ENCODE results near the gene C5orf22. TPM values are rescaled to one million over a fixed set of nuclear protein-coding genes. Genes with fewer than 3 reads are reported as not detected.

Gene C5orf22
- total and polyA plus RNA-seq, 4 donors, result 4.6 to 10.3 (median 7.0) TPM

- TF ChIP-seq ATF3 (IDR thresholded peaks at IDR 0.05) (no peak), YY1 (IDR thresholded peaks at IDR 0.05) (no peak), MAX (IDR thresholded peaks at IDR 0.05) (no peak), JUND (IDR thresholded peaks at IDR 0.05) (no peak), HNF4G (IDR thresholded peaks at IDR 0.05) (no peak), REST (IDR thresholded peaks at IDR 0.05) (no peak), FOXA2 (IDR thresholded peaks at IDR 0.05) (no peak)
- DNase-seq (ENCODE audit: low spot score), result no peak
- H3K36me3 ChIP-seq (ENCODE audit: control insufficient read depth in 4 of 4, insufficient read depth in 3 of 4, low read depth in 1 of 4, low read length in 3 of 4), result peaks cover 18 to 66% (median 46%) of the 10 kb centered on the region in 4 donors
- H3K4me3 ChIP-seq (ENCODE audit: low read depth in 1 of 3, low read length in 3 of 3), result no peak overlapping the region
- no peak overlapping the region for H3K9ac ChIP-seq (ENCODE audit: low read depth in 1 of 2, low read length in 2 of 2)
- H3K27ac ChIP-seq (ENCODE audit: low read depth in 1 of 2, low read length in 2 of 2), result no peak overlapping the region
- 90% methylated on average over 10 of the region's 10 CpGs for WGBS
- no peaks in the 10 kb centered on the region for H3K27me3 ChIP-seq (ENCODE audit: control insufficient read depth in 4 of 4, insufficient read depth in 4 of 4, low read length in 3 of 4)
- H3K9me3 ChIP-seq (ENCODE audit: control insufficient read depth in 4 of 4, low read length in 3 of 4), result no peaks in the 10 kb centered on the region
- no peaks in the 10 kb centered on the region for H3K4me1 ChIP-seq (ENCODE audit: control insufficient read depth in 4 of 4, insufficient read depth in 4 of 4, low read length in 3 of 4)
Observed at GRCh38 chr5:31504529-31504928, 27.6 kb upstream of the C5orf22 start.

GRCh38 chr5:31511305-31511704 lies 20.8 kb upstream of the C5orf22 start:
- H3K4me1 ChIP-seq (ENCODE audit: control insufficient read depth in 4 of 4, insufficient read depth in 4 of 4, low read length in 3 of 4), result no peaks in the 10 kb centered on the region
- over 99% methylated on average over 4 of the region's 4 CpGs for WGBS
- no peaks in the 10 kb centered on the region for H3K27me3 ChIP-seq (ENCODE audit: control insufficient read depth in 4 of 4, insufficient read depth in 4 of 4, low read length in 3 of 4)
- peaks cover 15 to 70% (median 53%) of the 10 kb centered on the region in 4 donors for H3K36me3 ChIP-seq (ENCODE audit: control insufficient read depth in 4 of 4, insufficient read depth in 3 of 4, low read depth in 1 of 4, low read length in 3 of 4)
- H3K9me3 ChIP-seq (ENCODE audit: control insufficient read depth in 4 of 4, low read length in 3 of 4), result no peaks in the 10 kb centered on the region
- H3K9ac ChIP-seq (ENCODE audit: low read depth in 1 of 2, low read length in 2 of 2), result no peak overlapping the region
- no peak for TF ChIP-seq HNF4G (IDR thresholded peaks at IDR 0.05)
- TF ChIP-seq MAX (IDR thresholded peaks at IDR 0.05), result no peak
- TF ChIP-seq HNF4A (conservative IDR thresholded peaks at IDR 0.05), result no peak
- TF ChIP-seq TAF1 (conservative IDR thresholded peaks at IDR 0.05), result no peak
- TF ChIP-seq ATF3 (IDR thresholded peaks at IDR 0.05), result no peak
- no peak for TF ChIP-seq SP1 (IDR thresholded peaks at IDR 0.05)
- no peak for TF ChIP-seq GABPA (IDR thresholded peaks at IDR 0.05 in 1 of 2, conservative IDR thresholded peaks at IDR 0.05 in 1 of 2)
- TF ChIP-seq YY1 (IDR thresholded peaks at IDR 0.05), result no peak
- no peak for TF ChIP-seq RAD21 (IDR thresholded peaks at IDR 0.05)
- no peak for TF ChIP-seq REST (IDR thresholded peaks at IDR 0.05)
- no peak for TF ChIP-seq EGR1 (IDR thresholded peaks at IDR 0.05; ENCODE audit: low read depth in 2 of 2)
- no peak for DNase-seq (ENCODE audit: low spot score)
- no peak overlapping the region for H3K4me3 ChIP-seq (ENCODE audit: low read depth in 1 of 3, low read length in 3 of 3)
- H3K27ac ChIP-seq (ENCODE audit: low read depth in 1 of 2, low read length in 2 of 2), result no peak overlapping the region

All from liver (tissue), 9 donors.